Measurements from ENCODE around the gene FITM1. TPM values are rescaled to one million over a fixed set of nuclear protein-coding genes. Genes with fewer than 3 reads are reported as not detected.

The FITM1 gene
- total and polyA plus RNA-seq, 8 donors, result 2.7 to 12.0 (median 4.0) TPM

DNA sequence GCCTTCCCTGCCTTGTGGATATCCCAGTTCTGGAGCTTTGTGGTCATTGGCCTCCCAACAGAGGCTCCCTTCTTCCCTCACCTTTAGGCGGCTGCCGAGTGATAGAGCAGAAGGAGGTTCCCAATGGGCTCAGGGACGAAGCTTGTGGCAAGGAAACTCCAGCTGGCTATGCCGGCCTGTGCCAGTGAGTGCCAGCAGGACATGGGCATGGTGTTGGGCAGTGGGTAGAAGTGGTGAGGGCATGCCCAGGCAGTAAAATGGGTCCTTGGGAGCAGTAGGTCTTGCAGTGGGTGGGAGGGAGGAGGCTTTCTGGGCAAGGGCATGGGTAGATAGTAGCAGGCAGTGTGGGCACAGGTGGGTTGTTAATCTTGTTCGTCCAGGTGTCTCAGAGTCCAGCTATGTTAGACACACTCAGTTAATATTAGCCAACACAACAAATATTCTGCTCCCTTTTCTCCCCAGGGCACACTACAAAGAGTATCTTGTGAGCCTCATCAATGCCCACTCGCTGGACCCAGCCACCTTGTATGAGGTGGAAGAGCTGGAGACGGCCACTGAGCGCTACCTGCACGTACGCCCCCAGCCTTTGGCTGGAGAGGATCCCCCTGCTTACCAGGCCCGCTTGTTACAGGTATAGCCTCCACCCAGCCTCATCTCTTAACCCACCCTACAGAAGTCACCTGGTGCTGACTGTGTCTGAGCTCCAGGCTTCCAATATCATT lies 29.5 kb downstream of the FITM1 start:
- no peak for FAIRE-seq
- no peak overlapping the region for H3K4me3 ChIP-seq
- peaks cover 13 to 54% (median 28%) of the 10 kb centered on the region in 3 donors for H3K36me3 ChIP-seq
- ATAC-seq, result no peak
- peaks cover 0 to 19% (median 0%) of the 10 kb centered on the region in 3 donors for H3K4me1 ChIP-seq
- H3K9me3 ChIP-seq, result no peaks in the 10 kb centered on the region
- no peaks in the 10 kb centered on the region for H3K27me3 ChIP-seq
- peak overlapping the region; percentile 71 to 92 (median 82) for H3K27ac ChIP-seq
- TF ChIP-seq, protein P1, sequence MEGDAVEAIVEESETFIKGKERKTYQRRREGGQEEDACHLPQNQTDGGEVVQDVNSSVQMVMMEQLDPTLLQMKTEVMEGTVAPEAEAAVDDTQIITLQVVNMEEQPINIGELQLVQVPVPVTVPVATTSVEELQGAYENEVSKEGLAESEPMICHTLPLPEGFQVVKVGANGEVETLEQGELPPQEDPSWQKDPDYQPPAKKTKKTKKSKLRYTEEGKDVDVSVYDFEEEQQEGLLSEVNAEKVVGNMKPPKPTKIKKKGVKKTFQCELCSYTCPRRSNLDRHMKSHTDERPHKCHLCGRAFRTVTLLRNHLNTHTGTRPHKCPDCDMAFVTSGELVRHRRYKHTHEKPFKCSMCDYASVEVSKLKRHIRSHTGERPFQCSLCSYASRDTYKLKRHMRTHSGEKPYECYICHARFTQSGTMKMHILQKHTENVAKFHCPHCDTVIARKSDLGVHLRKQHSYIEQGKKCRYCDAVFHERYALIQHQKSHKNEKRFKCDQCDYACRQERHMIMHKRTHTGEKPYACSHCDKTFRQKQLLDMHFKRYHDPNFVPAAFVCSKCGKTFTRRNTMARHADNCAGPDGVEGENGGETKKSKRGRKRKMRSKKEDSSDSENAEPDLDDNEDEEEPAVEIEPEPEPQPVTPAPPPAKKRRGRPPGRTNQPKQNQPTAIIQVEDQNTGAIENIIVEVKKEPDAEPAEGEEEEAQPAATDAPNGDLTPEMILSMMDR (IDR thresholded peaks at IDR 0.05), result no peak
- peak in 1 of 6 donors; percentile 44 for DNase-seq
- WGBS, 2 donors, result 73 to 80% methylated on average over 11 of the region's 11 CpGs
- intact Hi-C loops (cut with DNase I), result no loop called here

DNA sequence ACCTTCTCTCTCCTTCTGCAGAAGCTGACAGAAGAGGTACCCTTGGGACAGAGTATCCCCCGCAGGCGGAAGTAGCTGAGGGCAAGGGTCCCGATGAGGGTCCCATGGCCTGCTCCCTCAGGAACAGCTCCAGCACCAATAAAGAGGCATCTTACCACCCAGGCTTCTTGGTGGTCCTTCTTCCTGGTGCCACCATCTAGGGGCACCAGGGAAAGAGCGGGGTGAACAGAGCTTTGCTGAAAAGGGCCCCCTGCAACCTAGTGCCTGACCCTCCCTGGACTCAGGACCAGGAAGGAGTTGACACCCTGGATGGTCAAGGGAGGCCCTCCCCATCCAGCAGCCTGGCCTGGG lies 30.0 kb downstream of the FITM1 start:
- TF ChIP-seq, protein P1 (IDR thresholded peaks at IDR 0.05), result no peak
- 87% methylated on average over 4 of the region's 4 CpGs for WGBS, 2 donors
- DNase-seq (no peak), FAIRE-seq (no peak), ATAC-seq (no peak)
- intact Hi-C loops (cut with DNase I), result no loop called here
- H3K4me3 ChIP-seq, result no peak overlapping the region
- H3K4me1 ChIP-seq, result peaks cover 0 to 19% (median 0%) of the 10 kb centered on the region in 3 donors
- no peaks in the 10 kb centered on the region for H3K9me3 ChIP-seq
- H3K27ac ChIP-seq, result peak overlapping the region; percentile 71 to 92 (median 82)
- no peaks in the 10 kb centered on the region for H3K27me3 ChIP-seq
- peaks cover 10 to 54% (median 26%) of the 10 kb centered on the region in 3 donors for H3K36me3 ChIP-seq

DNA sequence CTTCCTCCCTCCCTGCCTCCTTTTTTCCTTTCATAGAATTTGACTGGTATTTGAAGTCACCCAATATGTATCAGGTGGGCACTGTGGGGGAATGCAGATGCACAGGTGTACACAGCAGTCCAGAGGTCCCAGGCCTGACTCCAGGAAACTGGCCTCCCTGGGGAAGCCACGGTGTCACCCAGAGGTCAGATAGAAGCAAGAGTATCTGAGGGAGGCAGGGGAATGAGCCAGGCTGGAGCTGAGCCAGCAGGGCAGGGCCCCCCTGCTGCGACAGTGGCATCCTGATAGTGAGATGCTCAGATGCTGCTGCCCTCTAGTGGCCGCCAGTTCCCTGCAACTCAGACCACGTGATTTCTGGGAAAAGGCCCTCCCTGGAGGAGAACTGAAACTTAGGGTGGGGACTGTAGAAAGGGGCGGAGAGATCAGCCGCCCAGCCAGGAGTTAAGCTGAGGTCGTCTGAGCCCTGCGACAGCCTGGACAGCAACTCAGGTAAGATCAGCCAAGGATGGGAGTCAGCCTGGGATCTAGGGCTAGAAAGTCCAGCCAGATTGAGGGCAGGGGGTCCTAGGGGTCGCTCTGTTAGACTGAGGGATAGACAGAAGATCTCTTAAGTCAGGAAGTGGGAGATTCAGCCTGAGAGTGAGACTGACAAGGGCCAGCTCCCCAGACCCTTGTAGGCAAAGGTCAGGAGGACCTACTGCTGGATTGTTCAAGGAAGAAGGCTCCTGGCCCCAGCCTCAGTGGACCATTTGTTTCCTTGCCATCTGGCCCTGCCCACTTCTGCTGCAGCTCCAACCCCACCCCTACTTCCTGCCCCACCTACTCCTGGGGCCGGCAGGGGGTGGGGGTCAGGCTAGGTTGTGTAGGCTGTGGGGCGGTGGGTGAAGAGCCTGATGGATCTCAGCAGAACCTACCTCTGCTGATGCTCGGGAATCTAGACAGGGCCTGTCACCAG lies 30.7 kb downstream of the FITM1 start, which contains the start of gene IRF9:
IRF9 (plus strand) TSS at position 416 of the 955 bp plus-strand sequence. CDS start 880 bp downstream, outside the sequence.
- Histone ChIP-seq H3K27ac (peak within 1 kb of the TSS; percentile 71 to 92 (median 82)), H3K9me3 (no peaks in the 10 kb centered on the region), H3K4me1 (peaks cover 0 to 19% (median 0%) of the 10 kb centered on the region in 3 donors), H3K4me3 (peak within 1 kb of the TSS; percentile 37 to 74 (median 58)), H3K36me3 (peaks cover 9 to 54% (median 29%) of the 10 kb centered on the region in 3 donors), H3K27me3 (no peaks in the 10 kb centered on the region)
- ATAC-seq, result peak; percentile 94 to 96 (median 96)
- WGBS, 2 donors, result 0 to 1% methylated on average over 12 of the region's 12 CpGs
- peak; percentile 93 to 97 (median 96) for DNase-seq
- no peak for FAIRE-seq
- intact Hi-C loops (cut with DNase I), result no loop called here
- TF ChIP-seq, protein P1 (IDR thresholded peaks at IDR 0.05), result peak; percentile 89 to 96 (median 92)

DNA sequence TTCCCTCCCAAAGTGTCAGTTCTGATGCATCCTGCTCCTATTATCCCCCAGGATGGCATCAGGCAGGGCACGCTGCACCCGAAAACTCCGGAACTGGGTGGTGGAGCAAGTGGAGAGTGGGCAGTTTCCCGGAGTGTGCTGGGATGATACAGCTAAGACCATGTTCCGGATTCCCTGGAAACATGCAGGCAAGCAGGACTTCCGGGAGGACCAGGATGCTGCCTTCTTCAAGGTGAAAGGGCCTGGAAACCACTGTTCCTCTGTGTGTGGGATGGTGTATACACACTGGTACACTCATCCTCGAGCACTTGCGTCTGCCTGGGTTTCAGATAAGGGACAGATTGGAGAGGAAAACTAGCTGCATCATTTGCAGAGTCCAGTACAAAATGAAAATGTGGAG lies 31.6 kb downstream of the FITM1 start:
- peak overlapping the region in 1 of 4 donors; percentile 79 for H3K27ac ChIP-seq
- no peaks in the 10 kb centered on the region for H3K27me3 ChIP-seq
- H3K4me1 ChIP-seq, result peaks cover 0 to 19% (median 0%) of the 10 kb centered on the region in 3 donors
- peak overlapping the region in 2 of 4 donors; percentile 55 to 61 for H3K4me3 ChIP-seq
- TF ChIP-seq, protein P1 (IDR thresholded peaks at IDR 0.05), result no peak
- peaks cover 8 to 52% (median 29%) of the 10 kb centered on the region in 3 donors for H3K36me3 ChIP-seq
- peak in 1 of 6 donors; percentile 45 for DNase-seq
- intact Hi-C loops (cut with DNase I), result no loop called here
- peak in 1 of 4 donors; percentile 3 for ATAC-seq
- WGBS, 2 donors, result 36 to 49% methylated on average over 8 of the region's 8 CpGs
- FAIRE-seq, result no peak
- H3K9me3 ChIP-seq, result no peaks in the 10 kb centered on the region

All from pancreas (tissue), 10 donors.